ENCODE measurements around the gene SOCS2. TPM values are rescaled to one million over a fixed set of nuclear protein-coding genes. Genes with fewer than 3 reads are reported as not detected.
A peak's percentile ranks its signal among the peaks of the same experiment; 100 is the strongest.
"Not testable (repeated sequence)": the region's sequence is repeated elsewhere in the genome, so short reads cannot be mapped to it uniquely, and the experiment has no call there.

The SOCS2 gene
- total RNA-seq, 2 donors from 2014 or later, result 24.3 to 37.7 TPM

DNA sequence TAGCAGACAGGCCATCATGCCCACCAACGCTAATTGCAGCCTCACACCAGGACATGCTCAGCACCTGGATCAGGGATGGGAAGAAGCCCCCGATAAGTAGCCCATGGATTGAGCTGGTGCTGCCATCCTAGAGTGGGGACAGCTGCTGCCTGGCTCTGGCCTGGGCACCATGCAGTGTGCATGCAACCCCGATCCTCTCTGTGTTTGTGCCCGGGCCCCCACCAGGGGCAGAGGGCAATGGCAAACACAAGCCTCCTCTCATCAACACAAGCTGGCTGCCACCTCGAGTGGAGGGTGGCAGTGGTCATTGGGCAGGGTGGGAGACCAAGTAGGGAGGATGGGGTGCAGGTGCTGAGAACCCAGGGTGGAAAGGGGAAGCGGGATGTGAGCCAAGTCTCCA, 23.3 kb upstream of the SOCS2 start:
- no peak overlapping the region for H3K4me3 Mint-ChIP-seq
- ATAC-seq (no peak), DNase-seq (no peak)
- H3K9me3 ChIP-seq (ENCODE audit: control insufficient read depth, low read length, poor library complexity, severe bottlenecking), result no peaks in the 10 kb centered on the region
- no peak overlapping the region for H3K27ac Mint-ChIP-seq
- H3K27me3 Mint-ChIP-seq, result no peaks in the 10 kb centered on the region
- peaks cover 7% of the 10 kb centered on the region for H3K4me1 Mint-ChIP-seq
- peaks cover 3% of the 10 kb centered on the region for H3K36me3 Mint-ChIP-seq (ENCODE audit: low read depth)

GRCh38 chr12:93550748-93551611, 21.5 kb upstream of the SOCS2 start:
- no peak for ATAC-seq
- Mint-ChIP-seq H3K4me3 (no peak overlapping the region), H3K4me1 (peaks cover 7% of the 10 kb centered on the region), H3K27ac (no peak overlapping the region), H3K36me3 (ENCODE audit: low read depth) (peaks cover 3% of the 10 kb centered on the region), H3K27me3 (no peaks in the 10 kb centered on the region)
- no peak for DNase-seq
- H3K9me3 ChIP-seq (ENCODE audit: control insufficient read depth, low read length, poor library complexity, severe bottlenecking), result no peaks in the 10 kb centered on the region

- H3K9me3 ChIP-seq (ENCODE audit: control insufficient read depth, low read length, poor library complexity, severe bottlenecking), result no peaks in the 10 kb centered on the region
- H3K4me1 Mint-ChIP-seq, result peaks cover 7% of the 10 kb centered on the region
- H3K27ac Mint-ChIP-seq, result no peak overlapping the region
- H3K27me3 Mint-ChIP-seq, result no peaks in the 10 kb centered on the region
- peaks cover 3% of the 10 kb centered on the region for H3K36me3 Mint-ChIP-seq (ENCODE audit: low read depth)
- ATAC-seq (no peak), DNase-seq (no peak)
- no peak overlapping the region for H3K4me3 Mint-ChIP-seq
Measured at GRCh38 chr12:93552427-93552826, 20.0 kb upstream of the SOCS2 start.

- H3K4me1 Mint-ChIP-seq; H3K27me3 Mint-ChIP-seq; ATAC-seq; DNase-seq; H3K27ac Mint-ChIP-seq; H3K9me3 ChIP-seq (ENCODE audit: control insufficient read depth, low read length, poor library complexity, severe bottlenecking): not testable (repeated sequence)
- Mint-ChIP-seq H3K4me3 (peak overlapping the region; percentile 4), H3K36me3 (ENCODE audit: low read depth) (peaks cover 11% of the 10 kb centered on the region)
Measured at GRCh38 chr12:93557879-93558278, 14.6 kb upstream of the SOCS2 start.

DNA sequence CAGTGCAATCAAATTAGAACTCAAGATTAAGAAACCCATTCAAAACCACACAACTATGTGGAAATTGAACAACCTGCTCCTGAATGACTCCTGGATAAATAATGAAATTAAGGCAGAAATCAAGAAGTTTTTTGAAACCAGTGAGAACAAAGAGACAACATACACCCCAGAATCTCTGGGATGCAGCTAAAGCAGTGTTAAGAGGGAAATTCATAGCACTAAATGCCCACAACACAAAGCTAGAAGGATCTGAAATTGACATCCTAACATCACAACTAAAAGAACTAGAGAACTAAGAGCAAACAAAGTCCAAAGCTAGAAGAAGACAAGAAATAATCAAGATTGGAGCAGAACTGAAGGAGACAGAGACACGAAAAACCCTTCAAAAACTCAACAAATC, 13.8 kb upstream of the SOCS2 start:
- not testable (repeated sequence) for H3K4me1 Mint-ChIP-seq; ATAC-seq; DNase-seq; H3K27me3 Mint-ChIP-seq; H3K9me3 ChIP-seq (ENCODE audit: control insufficient read depth, low read length, poor library complexity, severe bottlenecking); H3K4me3 Mint-ChIP-seq; H3K27ac Mint-ChIP-seq
- H3K36me3 Mint-ChIP-seq (ENCODE audit: low read depth), result peaks cover 11% of the 10 kb centered on the region

DNA sequence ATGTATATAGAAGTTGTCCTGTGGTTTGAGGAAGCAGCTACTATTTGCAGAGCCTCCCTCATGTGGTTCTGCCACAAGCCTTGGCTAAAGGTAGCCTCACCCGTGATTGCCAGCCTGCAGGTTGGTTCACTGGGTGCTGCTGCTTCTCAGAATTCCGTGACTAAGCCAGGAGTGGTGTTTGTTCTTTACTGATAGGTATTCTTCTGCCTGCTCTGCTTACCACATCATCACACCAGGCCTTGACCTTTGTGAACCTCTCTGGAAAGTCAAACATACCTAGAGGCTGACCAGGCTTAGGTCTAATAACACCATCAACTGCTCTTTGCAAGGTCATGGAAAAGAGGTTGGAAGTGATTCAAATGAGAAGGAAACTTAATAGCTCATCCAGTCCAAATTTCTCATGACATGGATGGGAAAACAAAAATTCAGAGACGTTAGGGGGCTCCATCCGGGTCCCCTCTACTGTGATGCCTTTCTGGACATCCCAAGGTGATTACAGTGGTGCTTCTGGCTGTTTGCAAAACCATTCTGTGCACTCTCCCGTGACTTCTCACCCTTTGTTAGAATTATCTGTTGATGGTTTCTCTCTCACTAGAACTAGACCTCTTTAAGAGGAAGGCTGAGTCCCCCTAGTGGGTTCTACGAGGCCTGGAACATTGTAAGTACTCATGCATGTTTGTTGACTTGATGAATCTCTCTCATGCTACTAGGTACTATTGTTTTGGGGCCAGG, 8.5 kb upstream of the SOCS2 start:
- ATAC-seq, result no peak
- DNase-seq, result no peak
- peaks cover 6% of the 10 kb centered on the region for H3K36me3 Mint-ChIP-seq (ENCODE audit: low read depth)
- no peak overlapping the region for H3K4me3 Mint-ChIP-seq
- no peaks in the 10 kb centered on the region for H3K9me3 ChIP-seq (ENCODE audit: control insufficient read depth, low read length, poor library complexity, severe bottlenecking)
- peak overlapping the region; percentile 22 for H3K27ac Mint-ChIP-seq
- H3K27me3 Mint-ChIP-seq, result no peaks in the 10 kb centered on the region
- H3K4me1 Mint-ChIP-seq, result peaks cover 22% of the 10 kb centered on the region

- no peaks in the 10 kb centered on the region for H3K9me3 ChIP-seq (ENCODE audit: control insufficient read depth, low read length, poor library complexity, severe bottlenecking)
- Mint-ChIP-seq H3K4me3 (no peak overlapping the region), H3K4me1 (peaks cover 20% of the 10 kb centered on the region), H3K27me3 (no peaks in the 10 kb centered on the region), H3K27ac (no peak overlapping the region), H3K36me3 (ENCODE audit: low read depth) (peaks cover 3% of the 10 kb centered on the region)
- no peak for ATAC-seq
- no peak for DNase-seq
Measured at GRCh38 chr12:93565760-93566159, 6.7 kb upstream of the SOCS2 start.

GRCh38 chr12:93567174-93567573, 5.3 kb upstream of the SOCS2 start:
- no peak overlapping the region for H3K27ac Mint-ChIP-seq
- no peaks in the 10 kb centered on the region for H3K9me3 ChIP-seq (ENCODE audit: control insufficient read depth, low read length, poor library complexity, severe bottlenecking)
- DNase-seq (no peak), ATAC-seq (no peak)
- H3K4me1 Mint-ChIP-seq, result peaks cover 18% of the 10 kb centered on the region
- H3K27me3 Mint-ChIP-seq, result no peaks in the 10 kb centered on the region
- H3K36me3 Mint-ChIP-seq (ENCODE audit: low read depth), result peaks cover 4% of the 10 kb centered on the region
- no peak overlapping the region for H3K4me3 Mint-ChIP-seq

DNA sequence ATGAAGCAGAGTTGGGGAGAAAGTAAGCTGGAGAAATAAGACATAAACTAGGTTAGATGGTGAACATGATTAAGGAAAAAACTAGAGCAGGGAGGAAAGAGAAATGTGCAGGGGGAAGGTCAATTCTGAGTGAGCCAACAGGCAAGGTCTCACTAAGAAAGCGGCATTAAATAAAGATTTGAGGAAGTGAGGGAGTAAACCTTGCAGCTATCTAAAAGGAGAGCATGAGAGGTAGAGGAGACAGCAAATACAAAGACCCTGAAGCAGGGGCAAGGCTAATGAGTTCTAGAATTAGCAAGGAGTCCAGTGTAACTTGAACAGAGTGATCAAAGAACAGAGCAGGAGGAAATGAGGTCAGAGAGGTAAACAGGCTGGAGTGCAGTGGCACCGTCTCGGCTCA, 4.4 kb upstream of the SOCS2 start:
- ATAC-seq, result no peak
- peaks cover 27% of the 10 kb centered on the region for H3K4me1 Mint-ChIP-seq
- no peaks in the 10 kb centered on the region for H3K9me3 ChIP-seq (ENCODE audit: control insufficient read depth, low read length, poor library complexity, severe bottlenecking)
- H3K36me3 Mint-ChIP-seq (ENCODE audit: low read depth), result peaks cover 5% of the 10 kb centered on the region
- H3K27me3 Mint-ChIP-seq, result no peaks in the 10 kb centered on the region
- no peak overlapping the region for H3K4me3 Mint-ChIP-seq
- no peak for DNase-seq
- peak overlapping the region; percentile 45 for H3K27ac Mint-ChIP-seq

GRCh38 chr12:93569301-93569655, 3.2 kb upstream of the SOCS2 start:
- DNase-seq (no peak), ATAC-seq (peak; percentile 12)
- Mint-ChIP-seq H3K4me1 (peaks cover 35% of the 10 kb centered on the region), H3K27ac (peak overlapping the region; percentile 86), H3K27me3 (no peaks in the 10 kb centered on the region), H3K36me3 (ENCODE audit: low read depth) (peaks cover 11% of the 10 kb centered on the region), H3K4me3 (peak overlapping the region; percentile 92)
- H3K9me3 ChIP-seq (ENCODE audit: control insufficient read depth, low read length, poor library complexity, severe bottlenecking), result no peaks in the 10 kb centered on the region

- Mint-ChIP-seq H3K27me3 (no peaks in the 10 kb centered on the region), H3K4me3 (peak overlapping the region; percentile 92), H3K27ac (peak overlapping the region; percentile 86), H3K4me1 (peaks cover 36% of the 10 kb centered on the region), H3K36me3 (ENCODE audit: low read depth) (peaks cover 11% of the 10 kb centered on the region)
- no peaks in the 10 kb centered on the region for H3K9me3 ChIP-seq (ENCODE audit: control insufficient read depth, low read length, poor library complexity, severe bottlenecking)
- DNase-seq (peak; percentile 49 to 66 (median 64)), ATAC-seq (peak; percentile 61)
Measured at GRCh38 chr12:93569656-93570551, 2.6 kb upstream of the SOCS2 start.

GRCh38 chr12:93570552-93571364, 1.7 kb upstream of the SOCS2 start:
- ATAC-seq, result peak; percentile 69
- Mint-ChIP-seq H3K36me3 (ENCODE audit: low read depth) (peaks cover 11% of the 10 kb centered on the region), H3K4me3 (peak overlapping the region; percentile 92), H3K27me3 (no peaks in the 10 kb centered on the region), H3K27ac (peak overlapping the region; percentile 86), H3K4me1 (peaks cover 43% of the 10 kb centered on the region)
- H3K9me3 ChIP-seq (ENCODE audit: control insufficient read depth, low read length, poor library complexity, severe bottlenecking), result no peaks in the 10 kb centered on the region
- peak; percentile 65 to 76 (median 70) for DNase-seq

All from T-helper 17 cell (primary cell).